SK-N-SH (cell line): ENCODE data around the gene TXN2.

Source experiments
- ELF1 ChIP-seq: IDR thresholded peaks from 2 replicates; pipeline ENCODE4 v1.4.0; 2012
- EZH2phosphoT487 ChIP-seq: fragments of 200-600 bp; sonication (generic); IDR thresholded peaks from 2 replicates; pipeline ENCODE4 v1.6.1; 2017; ENCODE audit warnings: low read depth, mixed run types, mild to moderate bottlenecking, antibody characterized with exemption, moderate library complexity, borderline replicate concordance
- GABPA ChIP-seq: IDR thresholded peaks from 2 replicates; pipeline ENCODE4 v1.4.0; 2012; ENCODE audit warnings: low read depth, mild to moderate bottlenecking
- JUND ChIP-seq: IDR thresholded peaks from 2 replicates; pipeline ENCODE4 v1.4.0; 2012
- MEF2A ChIP-seq: IDR thresholded peaks from 2 replicates; pipeline ENCODE4 v1.4.0; 2012; ENCODE audit warnings: low read depth, borderline replicate concordance
- POLR2AphosphoS5 ChIP-seq: IDR thresholded peaks from 2 replicates; pipeline ENCODE4 v1.6.1; 2012; ENCODE audit warnings: low read depth, low read length
- RAD21 ChIP-seq: IDR thresholded peaks from 2 replicates; pipeline ENCODE4 v1.6.1; 2012; ENCODE audit warnings: mild to moderate bottlenecking, low read length
- SIN3A ChIP-seq: IDR thresholded peaks from 2 replicates; pipeline ENCODE4 v1.6.1; 2012; ENCODE audit warnings: low read depth, mild to moderate bottlenecking, low read length, moderate library complexity, borderline replicate concordance
- TCF12 ChIP-seq: IDR thresholded peaks from 2 replicates; pipeline ENCODE4 v1.4.0; 2012
- TF ChIP-seq, protein P1 (sequence below): fragments of 200-600 bp; sonication (generic); IDR thresholded peaks from 2 replicates; pipeline ENCODE4 v1.6.1; 2017; ENCODE audit warnings: antibody characterized with exemption, mild to moderate bottlenecking, moderate library complexity
- TF ChIP-seq, protein P2 (sequence below): IDR thresholded peaks from 2 replicates; pipeline ENCODE4; 2012
- TF ChIP-seq, protein P3 (sequence below): IDR thresholded peaks from 2 replicates; pipeline ENCODE4 v1.4.0; 2012; ENCODE audit warnings: low read depth

DNA sequence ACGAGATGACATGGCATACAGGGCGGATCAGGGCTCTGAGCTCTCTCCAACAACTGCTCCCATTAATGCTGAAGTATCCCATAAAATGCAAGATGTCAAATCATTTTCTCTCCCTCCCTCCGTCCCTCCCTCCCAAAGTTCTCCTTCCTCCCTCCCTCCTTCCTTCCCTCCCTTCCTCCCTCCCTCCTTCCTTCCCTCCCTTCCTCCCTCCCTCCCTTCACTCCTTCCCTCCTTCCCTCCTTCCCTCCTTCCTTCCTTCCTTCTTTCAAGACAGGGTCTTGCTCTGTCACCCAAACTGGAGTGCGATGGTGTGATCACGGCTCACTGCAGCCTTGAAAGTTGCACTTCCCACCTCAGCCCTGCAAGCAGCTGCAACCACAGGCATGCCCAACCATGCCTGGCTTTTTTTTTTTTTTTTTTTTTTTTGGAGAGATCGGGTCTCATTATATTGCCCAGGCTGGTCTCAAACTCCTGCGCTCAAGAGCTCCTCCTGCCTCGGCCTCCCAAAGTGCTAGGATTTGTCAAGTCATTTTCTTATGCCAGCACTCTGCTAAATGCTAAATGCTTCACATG is 38.2 kb downstream of the TXN2 start:
- no peak for TF ChIP-seq ELF1
- no peak for TF ChIP-seq MEF2A
- TF ChIP-seq SIN3A = no peak
- no peak for TF ChIP-seq EZH2phosphoT487
- no peak for TF ChIP-seq POLR2AphosphoS5
- no peak for TF ChIP-seq JUND
- TF ChIP-seq, protein P1, sequence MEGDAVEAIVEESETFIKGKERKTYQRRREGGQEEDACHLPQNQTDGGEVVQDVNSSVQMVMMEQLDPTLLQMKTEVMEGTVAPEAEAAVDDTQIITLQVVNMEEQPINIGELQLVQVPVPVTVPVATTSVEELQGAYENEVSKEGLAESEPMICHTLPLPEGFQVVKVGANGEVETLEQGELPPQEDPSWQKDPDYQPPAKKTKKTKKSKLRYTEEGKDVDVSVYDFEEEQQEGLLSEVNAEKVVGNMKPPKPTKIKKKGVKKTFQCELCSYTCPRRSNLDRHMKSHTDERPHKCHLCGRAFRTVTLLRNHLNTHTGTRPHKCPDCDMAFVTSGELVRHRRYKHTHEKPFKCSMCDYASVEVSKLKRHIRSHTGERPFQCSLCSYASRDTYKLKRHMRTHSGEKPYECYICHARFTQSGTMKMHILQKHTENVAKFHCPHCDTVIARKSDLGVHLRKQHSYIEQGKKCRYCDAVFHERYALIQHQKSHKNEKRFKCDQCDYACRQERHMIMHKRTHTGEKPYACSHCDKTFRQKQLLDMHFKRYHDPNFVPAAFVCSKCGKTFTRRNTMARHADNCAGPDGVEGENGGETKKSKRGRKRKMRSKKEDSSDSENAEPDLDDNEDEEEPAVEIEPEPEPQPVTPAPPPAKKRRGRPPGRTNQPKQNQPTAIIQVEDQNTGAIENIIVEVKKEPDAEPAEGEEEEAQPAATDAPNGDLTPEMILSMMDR = no peak
- no peak for TF ChIP-seq GABPA
- TF ChIP-seq, protein P2, sequence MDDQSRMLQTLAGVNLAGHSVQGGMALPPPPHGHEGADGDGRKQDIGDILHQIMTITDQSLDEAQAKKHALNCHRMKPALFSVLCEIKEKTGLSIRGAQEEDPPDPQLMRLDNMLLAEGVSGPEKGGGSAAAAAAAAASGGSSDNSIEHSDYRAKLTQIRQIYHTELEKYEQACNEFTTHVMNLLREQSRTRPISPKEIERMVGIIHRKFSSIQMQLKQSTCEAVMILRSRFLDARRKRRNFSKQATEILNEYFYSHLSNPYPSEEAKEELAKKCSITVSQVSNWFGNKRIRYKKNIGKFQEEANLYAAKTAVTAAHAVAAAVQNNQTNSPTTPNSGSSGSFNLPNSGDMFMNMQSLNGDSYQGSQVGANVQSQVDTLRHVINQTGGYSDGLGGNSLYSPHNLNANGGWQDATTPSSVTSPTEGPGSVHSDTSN = no peak
- TF ChIP-seq, protein P3, sequence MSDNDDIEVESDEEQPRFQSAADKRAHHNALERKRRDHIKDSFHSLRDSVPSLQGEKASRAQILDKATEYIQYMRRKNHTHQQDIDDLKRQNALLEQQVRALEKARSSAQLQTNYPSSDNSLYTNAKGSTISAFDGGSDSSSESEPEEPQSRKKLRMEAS = no peak
- no peak for TF ChIP-seq TCF12
- TF ChIP-seq RAD21 = no peak
